ENCODE results near the gene CCL3. TPM values are rescaled to one million over a fixed set of nuclear protein-coding genes. Genes with fewer than 3 reads are reported as not detected.

CCL3 gene
- total RNA-seq, result not detected in 2 replicates

DNA sequence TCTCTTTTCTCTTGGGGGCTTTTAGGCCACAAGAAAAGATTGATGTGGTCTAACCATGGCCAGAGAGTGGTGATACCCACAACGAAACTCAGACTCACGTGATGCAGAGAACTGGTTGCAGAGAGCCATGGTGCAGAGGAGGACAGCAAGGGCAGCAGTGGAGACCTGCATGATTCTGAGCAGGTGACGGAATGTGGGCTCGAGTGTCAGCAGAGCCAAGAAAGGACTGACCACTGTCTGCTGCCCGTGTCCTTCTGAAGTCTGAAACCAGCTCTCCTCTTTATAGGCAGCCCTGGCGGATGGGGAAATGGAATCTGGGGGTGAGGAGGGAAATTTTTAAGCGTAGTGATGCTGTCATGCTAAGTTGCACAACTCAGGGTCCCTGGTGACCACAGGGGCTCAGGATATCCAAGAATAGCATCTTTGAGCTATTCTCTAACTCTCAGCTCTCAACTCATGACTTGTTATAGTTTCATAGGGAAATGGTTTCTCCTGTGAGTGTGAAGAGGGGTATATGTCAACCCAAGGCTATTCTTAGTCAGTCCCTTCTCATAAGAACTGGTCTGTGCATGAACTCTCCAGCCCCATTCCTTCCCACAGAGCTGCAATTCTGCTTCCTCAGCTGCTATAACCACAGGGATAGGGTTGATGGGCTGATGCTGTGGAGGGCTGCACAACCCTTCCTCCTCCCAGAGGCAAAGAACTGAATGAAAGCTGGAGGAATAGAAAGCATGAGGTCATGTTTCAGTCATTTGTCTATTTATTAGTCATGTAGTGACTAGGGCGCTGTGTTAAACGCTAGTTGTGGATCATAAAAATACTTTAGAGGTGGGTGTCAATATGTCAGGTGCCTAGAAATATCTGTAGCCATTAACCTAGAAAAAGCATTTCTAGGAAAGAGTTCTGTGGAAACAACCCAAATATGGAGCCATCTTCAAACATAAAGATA is at the start of gene CCL3:
TSS of gene CCL3 (minus strand) at position 256 of the 949 bp plus-strand sequence. CDS start at position 171, 85 bp downstream.

DNA sequence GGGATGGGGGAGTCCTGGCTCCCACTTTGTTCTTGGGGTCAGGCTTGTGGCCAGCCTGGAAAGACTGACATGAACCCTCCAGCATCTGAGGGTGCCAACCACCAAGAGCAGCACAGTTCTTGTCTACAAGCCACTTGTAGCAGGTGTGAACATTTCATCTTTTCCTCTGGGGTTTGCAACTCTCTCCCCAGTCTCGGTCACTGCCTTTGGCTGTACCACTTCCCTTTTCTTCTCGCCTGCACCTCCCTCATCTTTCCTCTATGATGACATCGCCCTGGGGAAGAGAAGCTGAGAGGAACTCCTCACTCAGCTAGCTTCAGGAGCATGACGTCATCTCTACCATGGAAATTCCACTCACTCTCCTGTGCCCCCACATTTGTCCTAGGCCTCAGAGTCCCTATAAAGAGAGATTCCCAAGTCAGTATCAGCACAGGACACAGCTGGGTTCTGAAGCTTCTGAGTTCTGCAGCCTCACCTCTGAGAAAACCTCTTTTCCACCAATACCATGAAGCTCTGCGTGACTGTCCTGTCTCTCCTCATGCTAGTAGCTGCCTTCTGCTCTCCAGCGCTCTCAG is 13.5 kb upstream of the CCL3 start, which contains the start of gene CCL4:
TSS of gene CCL4 (plus strand) at position 427 of the 575 bp plus-strand sequence. CDS start at position 506, 79 bp downstream.

DNA sequence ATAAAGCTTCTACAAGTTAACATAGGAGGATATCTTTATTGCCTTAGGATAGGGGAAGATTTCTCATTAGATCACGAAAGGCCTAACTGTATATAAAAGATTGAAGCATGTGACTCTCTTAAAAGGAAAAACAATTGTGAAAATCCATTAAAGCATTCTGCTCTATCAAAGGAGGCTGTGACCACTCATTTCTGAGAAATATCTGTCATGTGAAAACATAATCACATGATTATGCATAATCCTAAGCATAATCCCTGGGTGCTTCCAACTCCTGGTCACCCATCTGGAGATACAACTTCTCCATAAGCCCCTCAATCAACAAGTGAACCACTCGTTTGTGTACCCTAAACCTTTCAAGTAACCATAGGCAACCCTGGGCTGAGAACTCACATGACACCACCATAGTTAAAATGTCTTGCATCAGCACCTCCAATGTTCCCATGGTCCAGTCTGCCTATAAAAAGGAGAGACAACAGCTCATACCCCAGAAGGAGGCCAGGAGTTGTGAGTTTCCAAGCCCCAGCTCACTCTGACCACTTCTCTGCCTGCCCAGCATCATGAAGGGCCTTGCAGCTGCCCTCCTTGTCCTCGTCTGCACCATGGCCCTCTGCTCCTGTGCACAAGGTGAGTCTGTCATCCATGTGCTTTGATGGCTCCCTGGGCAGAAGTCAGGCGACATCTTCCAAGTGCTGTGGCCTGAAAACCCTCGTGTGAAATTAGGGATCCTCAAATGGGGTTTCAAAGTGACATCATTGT is 26.0 kb downstream of the CCL3 start, which contains the start of gene CCL18:
TSS of gene CCL18 (plus strand) at position 487 of the 756 bp plus-strand sequence. CDS start at position 558, 71 bp downstream.

Small RNA genes within 50 kb of the gene (small RNA-seq; reads per million reads assigned to genes)
- gene RN7SL301P, result not detected

Other genes starting within 250 kb of the CCL3 start
- gene HEATR9, start 221.3 kb downstream of the CCL3 start, total RNA-seq, result not detected in 2 replicates
- 0.19 and 0.65 TPM in 2 replicates for gene CCL5, start 209.8 kb downstream of the CCL3 start, total RNA-seq
- not detected in 2 replicates for gene RDM1, start 159.4 kb downstream of the CCL3 start, total RNA-seq
- not detected in 2 replicates for gene LYZL6, start 146.4 kb downstream of the CCL3 start, total RNA-seq
- 0.65 and 0.86 TPM in 2 replicates for gene CCL16, start 108.6 kb downstream of the CCL3 start, total RNA-seq
- gene CCL14, start 103.4 kb downstream of the CCL3 start, total RNA-seq, result 32.7 and 43.2 TPM in 2 replicates
- gene CCL15, start 88.6 kb downstream of the CCL3 start, total RNA-seq, result not detected in 2 replicates
- gene CCL23, start 72.2 kb downstream of the CCL3 start, total RNA-seq, result 0.98 and 6.4 TPM in 2 replicates
- gene CCL18, start 25.9 kb downstream of the CCL3 start, total RNA-seq, result not detected in 2 replicates
- gene CCL4, start 13.7 kb upstream of the CCL3 start, total RNA-seq, result not detected in 2 replicates
- gene TBC1D3B, start 86.5 kb upstream of the CCL3 start, total RNA-seq, result 0.86 TPM in 1 of 2 replicates, not detected in the other
- gene CCL3L1, start 106.6 kb upstream of the CCL3 start, total RNA-seq, result not detected in 2 replicates
- gene CCL4L2, start 120.9 kb upstream of the CCL3 start, total RNA-seq, result not detected in 2 replicates
- gene TBC1D3I, start 174.4 kb upstream of the CCL3 start, total RNA-seq, result 0.57 TPM in 1 of 2 replicates, not detected in the other
- gene TBC1D3G, start 233.7 kb upstream of the CCL3 start, total RNA-seq, result 0.86 TPM in 1 of 2 replicates, not detected in the other

Data from vein endothelial cell (primary cell).